T-helper 22 cell (primary cell): ENCODE data around the gene CRAT.

ENCODE experiments used
- DNase-seq: peaks from one replicate; pipeline ENCODE4 v3.0.0-alpha.2; 2020; ENCODE audit warnings: low read depth

CRAT gene

GRCh38 chr9:129110740-129111527, at the start of gene CRAT, which contains the start of gene PTPA:
Gene CRAT (minus strand): TSS chr9:129110793. CDS start chr9:129110509, 284 bp downstream.
Gene PTPA (plus strand): TSS chr9:129111415. CDS start chr9:129111601, 186 bp downstream.
- DNase-seq = peak; percentile 93

DNA sequence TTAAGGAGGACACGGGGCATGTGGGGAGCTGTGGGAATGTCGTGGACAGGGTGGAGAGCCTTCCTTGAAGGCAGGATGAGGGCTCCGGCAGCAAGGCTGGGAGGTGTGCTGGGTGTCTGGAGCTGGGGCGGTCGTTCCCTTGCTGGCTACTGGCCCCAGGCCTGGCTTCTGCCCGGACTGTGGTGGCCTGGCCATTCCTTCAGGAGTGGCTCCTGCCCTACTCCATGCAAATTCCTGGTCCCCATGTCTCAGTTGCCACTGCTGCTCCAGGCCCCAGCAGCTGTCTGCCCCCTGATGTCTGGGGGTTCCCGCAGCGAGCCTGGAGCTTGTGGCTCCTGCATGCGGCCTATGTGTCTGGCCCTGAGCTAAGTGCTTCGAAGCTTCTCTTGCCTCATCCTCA, 45.6 kb upstream of the CRAT start:
- no peak for DNase-seq

DNA sequence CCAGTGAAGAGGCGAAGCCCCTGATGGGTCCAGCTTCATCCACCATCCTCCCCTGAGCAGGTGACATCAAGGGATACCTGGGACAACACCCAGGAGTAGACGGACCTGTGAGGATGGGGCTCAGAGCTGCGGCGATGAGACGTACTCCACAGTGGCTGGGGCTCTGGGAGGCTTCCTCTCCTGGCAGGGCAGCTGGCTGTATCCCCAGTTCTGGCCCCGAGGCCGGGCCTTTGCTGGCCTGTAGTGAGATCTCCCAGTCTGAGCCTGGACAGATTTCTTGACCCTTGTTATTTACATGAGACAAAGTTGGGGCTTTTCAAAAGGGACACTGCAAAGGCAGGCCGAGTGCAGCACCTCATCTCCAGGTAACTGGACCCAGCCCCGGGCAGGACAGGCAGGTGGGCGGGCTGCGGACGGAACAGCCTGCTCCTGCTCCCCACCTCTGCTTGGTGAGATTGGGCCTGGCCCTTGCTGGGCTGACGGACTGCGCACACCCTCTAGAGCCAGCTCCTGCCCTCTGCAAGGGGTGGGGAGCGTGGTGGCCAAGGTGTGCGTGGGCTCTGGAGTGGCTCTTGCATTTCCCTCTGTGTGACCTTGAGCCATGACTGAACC, 44.4 kb upstream of the CRAT start:
- no peak for DNase-seq

DNA sequence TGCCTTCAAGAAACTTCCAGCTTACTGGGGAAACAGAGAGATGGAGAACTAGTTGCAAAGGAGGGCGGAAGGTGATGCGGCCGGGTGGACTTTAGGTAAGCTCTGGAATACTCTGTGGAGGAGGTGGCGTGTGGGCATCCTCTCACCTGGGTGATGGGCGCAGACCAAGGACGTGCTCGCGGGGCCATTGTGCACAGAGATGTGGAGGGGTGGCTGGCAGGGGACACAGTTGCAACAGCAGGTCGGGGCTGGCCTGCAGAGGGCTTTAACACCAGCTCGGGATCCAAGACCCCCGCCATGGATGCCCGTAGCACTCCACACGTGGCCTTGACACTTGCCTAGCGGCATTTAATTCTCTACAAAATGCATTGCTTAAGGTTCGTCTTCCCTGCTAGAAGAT, 40.9 kb upstream of the CRAT start:
- DNase-seq = no peak

DNA sequence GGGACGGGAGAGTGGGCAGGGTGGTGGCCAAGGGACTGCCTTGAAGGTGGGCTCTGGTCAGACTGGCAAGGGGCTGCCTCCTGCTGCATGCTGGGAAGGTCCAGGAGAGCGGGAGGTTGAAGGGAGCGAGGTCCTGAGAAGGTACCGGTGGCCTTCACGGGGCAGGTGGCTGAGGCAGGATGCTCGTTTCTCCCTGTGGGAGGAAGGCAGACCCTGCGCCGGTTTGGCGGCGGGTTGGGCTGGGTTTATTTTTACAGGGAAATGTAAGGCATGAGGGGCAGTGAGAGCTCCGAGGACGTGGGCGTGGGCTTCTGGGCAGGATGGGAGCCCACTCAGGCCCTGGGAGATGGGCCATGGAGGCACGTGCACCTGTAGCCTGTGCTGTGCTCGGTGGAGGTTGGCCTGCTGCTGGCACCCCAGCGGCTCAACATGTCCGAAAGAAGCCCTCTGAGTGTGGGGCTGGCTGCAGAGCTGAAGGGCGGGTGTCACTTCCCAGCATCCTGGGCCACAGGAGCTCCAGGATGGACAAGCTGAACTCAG, 40.1 kb upstream of the CRAT start:
- DNase-seq = no peak

DNA sequence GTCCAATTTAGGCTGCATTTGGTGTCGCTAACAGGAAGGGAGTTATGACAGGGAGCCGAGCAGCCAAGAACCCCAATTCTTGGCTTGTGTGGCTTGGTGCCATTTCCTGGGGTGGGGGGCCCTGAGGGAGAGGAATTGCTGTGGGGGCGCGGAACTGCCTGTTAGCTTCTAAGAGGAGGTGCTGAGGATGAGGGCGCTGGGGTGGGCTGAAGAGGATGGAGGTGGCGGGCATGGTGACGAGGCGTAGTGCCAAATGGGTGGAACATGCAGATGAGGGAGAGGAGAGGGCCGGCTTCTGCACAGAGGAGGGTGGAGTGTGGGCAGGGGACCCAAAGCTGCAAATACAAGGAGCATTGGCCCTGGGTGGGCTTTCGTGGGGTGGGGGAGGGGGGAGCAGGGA, 39.5 kb upstream of the CRAT start:
- DNase-seq = no peak

GRCh38 chr9:129149442-129149841, 38.8 kb upstream of the CRAT start:
- no peak for DNase-seq

GRCh38 chr9:129148463-129149204, 38.0 kb upstream of the CRAT start:
- no peak for DNase-seq

DNA sequence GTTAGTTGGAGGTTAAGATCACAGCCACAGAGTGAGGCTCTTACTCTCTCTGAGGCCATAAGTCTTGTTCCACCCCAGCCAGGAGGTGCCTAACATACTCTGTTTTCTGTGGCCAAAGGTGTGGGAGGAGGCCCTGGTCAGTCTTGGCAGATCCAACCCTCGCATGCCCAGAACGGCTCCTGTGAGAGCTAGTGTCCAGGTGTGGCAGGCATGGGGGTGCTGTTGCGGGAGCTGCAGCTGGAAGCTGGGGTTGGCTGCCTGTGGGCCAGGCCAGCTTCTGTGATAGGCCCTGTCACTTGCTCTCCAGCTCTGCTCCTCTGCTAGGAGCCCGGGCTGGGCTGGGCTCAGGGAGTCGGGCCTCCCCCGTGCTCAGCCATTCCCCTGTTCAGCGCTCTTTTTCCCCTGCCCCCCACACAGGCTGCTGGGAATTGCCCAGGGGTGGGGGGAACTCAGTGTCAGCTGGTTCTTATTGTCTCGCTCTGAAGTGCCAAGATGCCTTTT, 35.9 kb upstream of the CRAT start:
- DNase-seq = no peak

GRCh38 chr9:129145841-129146292, 35.3 kb upstream of the CRAT start:
- no peak for DNase-seq

DNA sequence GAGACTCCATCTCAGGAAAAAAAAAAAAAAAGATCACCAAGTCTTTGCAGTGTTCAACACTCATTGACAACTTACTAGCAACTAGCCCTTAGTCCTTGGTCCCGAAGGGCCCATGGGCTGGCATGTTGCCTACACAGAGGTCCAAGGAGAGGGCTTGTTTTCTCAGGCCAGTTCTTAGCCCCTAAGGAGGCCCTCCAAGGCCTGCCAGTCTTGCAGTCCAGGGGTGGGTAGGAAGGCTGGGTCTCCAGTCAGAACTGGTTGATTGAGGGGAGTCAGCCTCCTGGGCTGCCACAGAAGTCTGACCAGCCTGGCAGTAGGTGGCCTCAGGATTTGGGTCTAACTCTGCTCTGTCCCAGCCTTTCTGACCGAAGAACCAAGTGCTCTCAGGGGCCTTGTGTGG, 34.7 kb upstream of the CRAT start:
- no peak for DNase-seq

GRCh38 chr9:129143031-129143927, 32.7 kb upstream of the CRAT start:
- DNase-seq = peak; percentile 41

DNA sequence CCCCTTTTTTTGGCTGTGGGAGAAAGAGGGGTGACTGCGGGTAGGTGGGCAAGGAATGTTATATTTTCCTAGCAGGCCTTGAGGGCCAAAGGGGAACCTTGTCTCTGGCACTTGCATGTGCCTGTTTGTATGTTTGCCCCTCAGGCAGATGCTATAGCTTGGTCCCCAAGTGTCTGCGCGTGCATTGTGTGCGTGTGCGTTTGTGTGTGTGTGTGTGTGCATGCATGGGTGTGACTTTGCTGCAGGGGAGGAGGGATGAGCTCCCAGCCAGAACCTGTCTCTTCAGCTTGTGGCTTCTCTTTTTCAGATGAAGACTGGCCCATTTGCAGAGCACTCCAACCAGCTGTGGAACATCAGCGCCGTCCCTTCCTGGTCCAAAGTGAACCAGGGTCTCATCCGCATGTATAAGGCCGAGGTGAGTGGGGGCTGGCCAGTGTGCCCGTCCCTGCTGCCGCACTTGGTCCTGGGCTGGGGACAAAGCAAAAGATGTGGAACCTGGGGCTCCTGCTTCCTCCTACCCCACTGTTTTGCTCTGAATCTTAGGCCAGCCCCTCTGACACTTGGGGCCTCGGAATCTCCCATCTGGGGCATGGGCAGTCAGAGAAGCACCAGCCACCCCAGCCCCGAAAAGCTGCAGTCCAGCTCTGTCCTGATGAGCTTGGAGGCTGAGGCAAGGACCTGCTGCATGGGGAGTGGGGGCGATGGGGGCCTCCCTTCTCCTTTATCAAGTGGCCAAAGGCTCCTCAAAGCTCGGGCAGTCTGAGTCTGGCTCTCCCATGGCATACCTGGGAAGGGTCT, 31.7 kb upstream of the CRAT start:
- no peak for DNase-seq

GRCh38 chr9:129141066-129142041, 30.8 kb upstream of the CRAT start:
- peak; percentile 15 for DNase-seq

DNA sequence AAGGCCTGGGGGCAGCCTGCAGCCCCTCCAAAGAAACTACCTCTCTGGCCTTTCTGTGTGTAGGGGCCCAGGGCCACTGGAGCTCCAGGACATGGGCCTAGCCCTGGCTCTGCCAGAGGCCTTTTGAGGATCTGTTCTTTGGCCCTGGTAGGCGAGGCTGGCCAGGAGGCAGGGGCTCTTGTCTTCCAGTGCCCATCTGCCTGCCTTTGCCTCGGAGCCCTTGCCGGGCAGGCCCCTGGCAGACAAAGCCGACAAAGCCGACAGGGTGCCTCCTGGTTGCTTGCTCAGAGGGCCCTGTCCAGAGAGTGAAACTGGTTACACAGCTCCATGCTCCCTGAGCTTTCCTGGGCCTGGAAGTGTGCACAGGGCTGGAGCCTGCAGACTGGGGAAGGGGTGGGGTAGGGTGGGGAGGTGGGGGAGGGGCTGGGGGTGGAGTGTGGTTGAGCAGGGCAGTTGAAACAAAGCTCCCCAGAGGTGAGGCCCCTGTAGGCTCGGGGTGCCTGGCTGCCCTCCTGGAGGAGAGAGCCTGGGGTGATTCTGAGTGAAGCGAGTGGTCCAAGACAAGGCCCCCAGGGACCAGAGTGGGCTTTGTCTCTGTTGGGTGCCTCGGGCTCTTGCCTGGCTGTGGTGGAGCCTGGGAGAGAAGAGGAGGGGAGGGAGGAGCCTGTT, 29.9 kb upstream of the CRAT start:
- no peak for DNase-seq

DNA sequence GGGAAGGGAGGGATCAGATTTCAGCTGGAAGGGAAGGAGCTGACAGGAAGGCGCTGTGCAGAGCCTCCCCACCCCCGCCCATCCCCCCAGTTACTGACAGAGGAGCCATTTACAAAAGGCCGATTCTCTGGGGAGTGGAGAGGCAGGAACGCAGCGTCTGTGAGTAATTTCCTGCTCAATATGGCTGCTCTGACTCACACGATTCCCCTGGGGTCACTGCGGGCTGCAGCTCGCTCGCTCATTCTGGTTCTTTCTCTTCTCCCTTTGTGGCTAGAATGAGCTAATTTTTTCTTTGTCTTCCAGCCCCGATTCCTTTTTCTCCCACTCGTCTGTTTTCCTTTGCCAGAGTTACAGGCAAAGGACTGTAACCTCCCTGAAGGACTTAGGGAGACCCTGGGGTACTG, 29.4 kb upstream of the CRAT start:
- DNase-seq = peak; percentile 80

DNA sequence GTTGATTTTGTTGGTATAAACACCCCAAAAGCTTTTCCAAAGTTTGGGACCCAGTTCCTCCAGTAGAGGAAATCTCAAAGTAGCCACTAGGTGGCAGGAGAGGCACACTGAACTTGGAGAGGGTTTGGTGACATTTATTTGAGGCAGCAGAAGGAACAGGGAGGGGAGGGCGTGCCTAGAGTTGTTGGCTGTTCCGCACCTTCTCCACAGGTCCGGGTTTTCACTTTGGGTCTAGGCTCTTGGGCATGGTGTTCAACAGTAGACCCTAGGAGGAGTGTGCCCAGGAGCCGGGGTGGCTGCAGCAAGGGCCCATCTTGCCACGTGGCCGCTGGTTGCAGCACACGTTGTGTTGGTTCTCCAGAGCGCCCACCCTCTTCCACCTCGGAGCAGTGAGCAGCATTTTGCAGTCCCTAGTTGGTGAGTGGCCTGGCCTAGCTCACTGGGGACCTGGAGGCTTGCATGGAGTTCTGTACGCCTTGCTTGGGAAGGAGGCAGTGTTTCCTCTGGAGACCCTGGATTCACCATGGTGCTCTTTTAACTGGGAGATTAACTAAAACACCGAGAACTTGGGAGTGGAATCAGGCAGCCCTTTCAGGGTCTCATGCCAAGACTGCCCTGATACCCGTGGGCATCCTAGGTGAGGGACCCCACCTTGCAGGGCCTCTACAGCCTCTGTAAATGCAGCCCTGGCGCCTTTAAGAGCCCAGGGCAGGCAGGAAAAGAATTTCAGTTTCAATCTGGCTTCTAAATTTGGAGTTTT, 28.8 kb upstream of the CRAT start:
- DNase-seq = peak; percentile 55
